ENCODE measurements around the gene TBC1D5.

GRCh38 chr3:17469954-17470353 is 272.5 kb downstream of the TBC1D5 start:
- TF ChIP-seq CTCF (IDR thresholded peaks at IDR 0.05) = no peak
- no peak for TF ChIP-seq POLR2A (IDR thresholded peaks at IDR 0.05)
